Body of pancreas (tissue), 4 donors: ENCODE measurements around the gene VWA8.

Source experiments
- POLR2A ChIP-seq, 3 donors: fragments of 450-650 bp; IDR thresholded peaks; one replicate each; pipeline ENCODE4 v1.6.1; 2016; ENCODE audit warnings: antibody characterized with exemption in 3 of 3, mild to moderate bottlenecking in 2 of 3
- TF ChIP-seq, protein P1 (sequence below), 7 experiments: fragments of 450-650 bp in 4 of 7; fragments of 200-600 bp in 3 of 7; sonication (generic) in 3 of 7; IDR thresholded peaks; one replicate each; pipeline ENCODE4 v1.5.1; 2016 to 2019; ENCODE audit warnings: antibody characterized with exemption in 7 of 7

DNA sequence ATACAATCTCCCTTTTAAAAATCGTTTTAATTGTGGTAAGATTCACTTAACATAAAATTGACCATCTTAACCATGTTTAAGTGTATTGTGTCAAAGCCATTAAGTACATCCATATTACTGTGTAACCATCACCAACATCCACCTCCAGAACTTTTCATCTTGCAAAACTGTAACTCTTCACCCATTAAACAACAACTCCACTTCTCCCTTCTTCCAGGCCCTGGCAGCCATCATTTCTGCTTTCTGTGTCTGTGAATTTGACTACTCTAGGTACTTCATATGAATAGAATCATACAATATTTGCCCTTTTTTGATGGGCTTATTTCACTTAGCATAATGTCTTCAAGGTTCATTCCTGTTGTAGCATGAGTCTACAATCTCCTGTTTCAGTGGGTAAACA lies 36.5 kb upstream of the VWA8 start:
- TF ChIP-seq, protein P1, sequence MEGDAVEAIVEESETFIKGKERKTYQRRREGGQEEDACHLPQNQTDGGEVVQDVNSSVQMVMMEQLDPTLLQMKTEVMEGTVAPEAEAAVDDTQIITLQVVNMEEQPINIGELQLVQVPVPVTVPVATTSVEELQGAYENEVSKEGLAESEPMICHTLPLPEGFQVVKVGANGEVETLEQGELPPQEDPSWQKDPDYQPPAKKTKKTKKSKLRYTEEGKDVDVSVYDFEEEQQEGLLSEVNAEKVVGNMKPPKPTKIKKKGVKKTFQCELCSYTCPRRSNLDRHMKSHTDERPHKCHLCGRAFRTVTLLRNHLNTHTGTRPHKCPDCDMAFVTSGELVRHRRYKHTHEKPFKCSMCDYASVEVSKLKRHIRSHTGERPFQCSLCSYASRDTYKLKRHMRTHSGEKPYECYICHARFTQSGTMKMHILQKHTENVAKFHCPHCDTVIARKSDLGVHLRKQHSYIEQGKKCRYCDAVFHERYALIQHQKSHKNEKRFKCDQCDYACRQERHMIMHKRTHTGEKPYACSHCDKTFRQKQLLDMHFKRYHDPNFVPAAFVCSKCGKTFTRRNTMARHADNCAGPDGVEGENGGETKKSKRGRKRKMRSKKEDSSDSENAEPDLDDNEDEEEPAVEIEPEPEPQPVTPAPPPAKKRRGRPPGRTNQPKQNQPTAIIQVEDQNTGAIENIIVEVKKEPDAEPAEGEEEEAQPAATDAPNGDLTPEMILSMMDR (IDR thresholded peaks at IDR 0.05) = no peak
- TF ChIP-seq POLR2A (IDR thresholded peaks at IDR 0.05) = no peak
